ENCODE measurements around the gene CRIP1.

Gene CRIP1

GRCh38 chr14:105452963-105453362 is 33.7 kb upstream of the CRIP1 start:
- Histone ChIP-seq H3K4me3 (ENCODE audit: insufficient read depth, low read depth, low read length, poor library complexity, severe bottlenecking) (no peak overlapping the region), H3K27me3 (replicated peaks; ENCODE audit: control insufficient read depth, insufficient read depth, low read length, poor library complexity, severe bottlenecking) (no peaks in the 10 kb centered on the region), H3K36me3 (ENCODE audit: control insufficient read depth, insufficient read depth, low read length) (peaks cover 31% of the 10 kb centered on the region), H3K4me1 (ENCODE audit: control insufficient read depth, insufficient read depth, low read length, poor library complexity, severe bottlenecking) (no peaks in the 10 kb centered on the region), H3K27ac (ENCODE audit: insufficient read depth, low read length, poor library complexity, severe bottlenecking) (no peak overlapping the region), H3K9me3 (ENCODE audit: control insufficient read depth, low read length) (no peaks in the 10 kb centered on the region)
- no peak for DNase-seq

- Histone ChIP-seq H3K36me3 (ENCODE audit: control insufficient read depth, insufficient read depth, low read length) (peaks cover 31% of the 10 kb centered on the region), H3K9me3 (ENCODE audit: control insufficient read depth, low read length) (no peaks in the 10 kb centered on the region), H3K27me3 (replicated peaks; ENCODE audit: control insufficient read depth, insufficient read depth, low read length, poor library complexity, severe bottlenecking) (no peaks in the 10 kb centered on the region), H3K27ac (ENCODE audit: insufficient read depth, low read length, poor library complexity, severe bottlenecking) (no peak overlapping the region), H3K4me1 (ENCODE audit: control insufficient read depth, insufficient read depth, low read length, poor library complexity, severe bottlenecking) (no peaks in the 10 kb centered on the region), H3K4me3 (ENCODE audit: insufficient read depth, low read depth, low read length, poor library complexity, severe bottlenecking) (no peak overlapping the region)
- no peak for DNase-seq
Observed at GRCh38 chr14:105453847-105454246, 32.8 kb upstream of the CRIP1 start.

GRCh38 chr14:105455086-105455640 is 31.5 kb upstream of the CRIP1 start:
- no peak overlapping the region for H3K4me3 ChIP-seq (ENCODE audit: insufficient read depth, low read depth, low read length, poor library complexity, severe bottlenecking)
- H3K4me1 ChIP-seq (ENCODE audit: control insufficient read depth, insufficient read depth, low read length, poor library complexity, severe bottlenecking), result no peaks in the 10 kb centered on the region
- no peak overlapping the region for H3K27ac ChIP-seq (ENCODE audit: insufficient read depth, low read length, poor library complexity, severe bottlenecking)
- no peaks in the 10 kb centered on the region for H3K9me3 ChIP-seq (ENCODE audit: control insufficient read depth, low read length)
- no peak for DNase-seq
- no peaks in the 10 kb centered on the region for H3K27me3 ChIP-seq (replicated peaks; ENCODE audit: control insufficient read depth, insufficient read depth, low read length, poor library complexity, severe bottlenecking)
- H3K36me3 ChIP-seq (ENCODE audit: control insufficient read depth, insufficient read depth, low read length), result peaks cover 29% of the 10 kb centered on the region

- Histone ChIP-seq H3K27me3 (replicated peaks; ENCODE audit: control insufficient read depth, insufficient read depth, low read length, poor library complexity, severe bottlenecking) (no peaks in the 10 kb centered on the region), H3K27ac (ENCODE audit: insufficient read depth, low read length, poor library complexity, severe bottlenecking) (no peak overlapping the region), H3K9me3 (ENCODE audit: control insufficient read depth, low read length) (no peaks in the 10 kb centered on the region), H3K4me1 (ENCODE audit: control insufficient read depth, insufficient read depth, low read length, poor library complexity, severe bottlenecking) (no peaks in the 10 kb centered on the region), H3K4me3 (ENCODE audit: insufficient read depth, low read depth, low read length, poor library complexity, severe bottlenecking) (no peak overlapping the region), H3K36me3 (ENCODE audit: control insufficient read depth, insufficient read depth, low read length) (peaks cover 26% of the 10 kb centered on the region)
- DNase-seq, result no peak
Observed at GRCh38 chr14:105455766-105456660, 30.7 kb upstream of the CRIP1 start.

GRCh38 chr14:105456736-105457617 is 29.7 kb upstream of the CRIP1 start:
- Histone ChIP-seq H3K27ac (ENCODE audit: insufficient read depth, low read length, poor library complexity, severe bottlenecking) (no peak overlapping the region), H3K4me1 (ENCODE audit: control insufficient read depth, insufficient read depth, low read length, poor library complexity, severe bottlenecking) (no peaks in the 10 kb centered on the region), H3K36me3 (ENCODE audit: control insufficient read depth, insufficient read depth, low read length) (peaks cover 27% of the 10 kb centered on the region), H3K4me3 (ENCODE audit: insufficient read depth, low read depth, low read length, poor library complexity, severe bottlenecking) (no peak overlapping the region), H3K27me3 (replicated peaks; ENCODE audit: control insufficient read depth, insufficient read depth, low read length, poor library complexity, severe bottlenecking) (no peaks in the 10 kb centered on the region), H3K9me3 (ENCODE audit: control insufficient read depth, low read length) (no peaks in the 10 kb centered on the region)
- no peak for DNase-seq

- H3K36me3 ChIP-seq (ENCODE audit: control insufficient read depth, insufficient read depth, low read length), result peaks cover 24% of the 10 kb centered on the region
- DNase-seq, result no peak
- no peaks in the 10 kb centered on the region for H3K27me3 ChIP-seq (replicated peaks; ENCODE audit: control insufficient read depth, insufficient read depth, low read length, poor library complexity, severe bottlenecking)
Observed at GRCh38 chr14:105458010-105458409, 28.7 kb upstream of the CRIP1 start.

GRCh38 chr14:105458571-105458970 is 28.1 kb upstream of the CRIP1 start:
- Histone ChIP-seq H3K27me3 (replicated peaks; ENCODE audit: control insufficient read depth, insufficient read depth, low read length, poor library complexity, severe bottlenecking) (no peaks in the 10 kb centered on the region), H3K27ac (ENCODE audit: insufficient read depth, low read length, poor library complexity, severe bottlenecking) (no peak overlapping the region), H3K9me3 (ENCODE audit: control insufficient read depth, low read length) (no peaks in the 10 kb centered on the region), H3K36me3 (ENCODE audit: control insufficient read depth, insufficient read depth, low read length) (peaks cover 29% of the 10 kb centered on the region), H3K4me3 (ENCODE audit: insufficient read depth, low read depth, low read length, poor library complexity, severe bottlenecking) (no peak overlapping the region), H3K4me1 (ENCODE audit: control insufficient read depth, insufficient read depth, low read length, poor library complexity, severe bottlenecking) (no peaks in the 10 kb centered on the region)
- no peak for DNase-seq

More at GRCh38 chr14:105458010-105458409, 28.7 kb upstream of the CRIP1 start:
- H3K4me1 ChIP-seq (ENCODE audit: control insufficient read depth, insufficient read depth, low read length, poor library complexity, severe bottlenecking), result no peaks in the 10 kb centered on the region
- H3K27ac ChIP-seq (ENCODE audit: insufficient read depth, low read length, poor library complexity, severe bottlenecking), result no peak overlapping the region
- H3K4me3 ChIP-seq (ENCODE audit: insufficient read depth, low read depth, low read length, poor library complexity, severe bottlenecking), result no peak overlapping the region
- no peaks in the 10 kb centered on the region for H3K9me3 ChIP-seq (ENCODE audit: control insufficient read depth, low read length)

- no peak overlapping the region for H3K4me3 ChIP-seq (ENCODE audit: insufficient read depth, low read depth, low read length, poor library complexity, severe bottlenecking)
- no peak overlapping the region for H3K27ac ChIP-seq (ENCODE audit: insufficient read depth, low read length, poor library complexity, severe bottlenecking)
- H3K4me1 ChIP-seq (ENCODE audit: control insufficient read depth, insufficient read depth, low read length, poor library complexity, severe bottlenecking), result no peaks in the 10 kb centered on the region
- no peaks in the 10 kb centered on the region for H3K27me3 ChIP-seq (replicated peaks; ENCODE audit: control insufficient read depth, insufficient read depth, low read length, poor library complexity, severe bottlenecking)
- no peaks in the 10 kb centered on the region for H3K9me3 ChIP-seq (ENCODE audit: control insufficient read depth, low read length)
- H3K36me3 ChIP-seq (ENCODE audit: control insufficient read depth, insufficient read depth, low read length), result peaks cover 38% of the 10 kb centered on the region
- no peak for DNase-seq
Observed at GRCh38 chr14:105460116-105460515, 26.6 kb upstream of the CRIP1 start.

GRCh38 chr14:105460616-105461015 is 26.1 kb upstream of the CRIP1 start:
- H3K27ac ChIP-seq (ENCODE audit: insufficient read depth, low read length, poor library complexity, severe bottlenecking), result no peak overlapping the region
- no peak overlapping the region for H3K4me3 ChIP-seq (ENCODE audit: insufficient read depth, low read depth, low read length, poor library complexity, severe bottlenecking)
- peaks cover 33% of the 10 kb centered on the region for H3K36me3 ChIP-seq (ENCODE audit: control insufficient read depth, insufficient read depth, low read length)
- no peaks in the 10 kb centered on the region for H3K27me3 ChIP-seq (replicated peaks; ENCODE audit: control insufficient read depth, insufficient read depth, low read length, poor library complexity, severe bottlenecking)
- no peaks in the 10 kb centered on the region for H3K9me3 ChIP-seq (ENCODE audit: control insufficient read depth, low read length)
- no peaks in the 10 kb centered on the region for H3K4me1 ChIP-seq (ENCODE audit: control insufficient read depth, insufficient read depth, low read length, poor library complexity, severe bottlenecking)
- DNase-seq, result no peak

Data from effector memory CD4-positive, alpha-beta T cell (primary cell).